ENCODE results near the gene DUS1L.

The DUS1L gene

GRCh38 chr17:82056729-82057621, 8.6 kb downstream of the DUS1L start:
- no peak for DNase-seq (ENCODE audit: extremely low read depth in 1 of 2, low read depth in 1 of 2)

DNA sequence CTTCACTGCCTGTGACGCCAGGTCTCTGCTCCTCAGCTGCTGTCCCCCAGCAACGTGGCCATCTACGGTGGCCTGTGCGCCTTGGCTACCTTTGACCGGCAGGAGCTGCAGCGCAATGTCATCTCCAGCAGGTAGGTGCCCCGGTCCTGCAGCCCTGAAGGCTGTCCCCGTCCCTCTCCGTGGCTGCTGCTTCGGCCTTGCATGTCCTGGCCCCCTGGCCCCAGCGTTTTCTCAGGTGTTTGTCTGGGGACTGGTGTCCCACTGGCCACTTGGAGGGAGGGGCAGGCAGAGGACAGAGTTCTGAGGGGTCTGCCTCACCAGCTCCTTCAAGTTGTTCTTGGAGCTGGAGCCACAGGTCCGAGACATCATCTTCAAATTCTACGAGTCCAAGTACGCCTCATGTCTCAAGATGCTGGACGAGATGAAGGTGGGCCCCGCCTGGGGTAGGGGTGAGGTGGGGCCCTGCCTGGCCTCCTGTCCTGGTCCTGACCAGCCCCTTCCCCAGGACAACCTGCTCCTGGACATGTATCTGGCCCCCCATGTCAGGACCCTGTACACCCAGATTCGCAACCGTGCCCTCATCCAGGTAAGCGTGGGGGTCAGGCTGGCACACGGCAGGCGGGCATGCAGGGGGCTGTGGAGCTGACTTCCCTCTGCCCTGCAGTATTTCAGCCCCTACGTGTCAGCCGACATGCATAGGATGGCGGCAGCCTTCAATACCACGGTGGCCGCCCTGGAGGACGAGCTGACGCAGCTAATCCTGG, 9.5 kb downstream of the DUS1L start:
- no peak for DNase-seq (ENCODE audit: extremely low read depth in 1 of 2, low read depth in 1 of 2)

DNA sequence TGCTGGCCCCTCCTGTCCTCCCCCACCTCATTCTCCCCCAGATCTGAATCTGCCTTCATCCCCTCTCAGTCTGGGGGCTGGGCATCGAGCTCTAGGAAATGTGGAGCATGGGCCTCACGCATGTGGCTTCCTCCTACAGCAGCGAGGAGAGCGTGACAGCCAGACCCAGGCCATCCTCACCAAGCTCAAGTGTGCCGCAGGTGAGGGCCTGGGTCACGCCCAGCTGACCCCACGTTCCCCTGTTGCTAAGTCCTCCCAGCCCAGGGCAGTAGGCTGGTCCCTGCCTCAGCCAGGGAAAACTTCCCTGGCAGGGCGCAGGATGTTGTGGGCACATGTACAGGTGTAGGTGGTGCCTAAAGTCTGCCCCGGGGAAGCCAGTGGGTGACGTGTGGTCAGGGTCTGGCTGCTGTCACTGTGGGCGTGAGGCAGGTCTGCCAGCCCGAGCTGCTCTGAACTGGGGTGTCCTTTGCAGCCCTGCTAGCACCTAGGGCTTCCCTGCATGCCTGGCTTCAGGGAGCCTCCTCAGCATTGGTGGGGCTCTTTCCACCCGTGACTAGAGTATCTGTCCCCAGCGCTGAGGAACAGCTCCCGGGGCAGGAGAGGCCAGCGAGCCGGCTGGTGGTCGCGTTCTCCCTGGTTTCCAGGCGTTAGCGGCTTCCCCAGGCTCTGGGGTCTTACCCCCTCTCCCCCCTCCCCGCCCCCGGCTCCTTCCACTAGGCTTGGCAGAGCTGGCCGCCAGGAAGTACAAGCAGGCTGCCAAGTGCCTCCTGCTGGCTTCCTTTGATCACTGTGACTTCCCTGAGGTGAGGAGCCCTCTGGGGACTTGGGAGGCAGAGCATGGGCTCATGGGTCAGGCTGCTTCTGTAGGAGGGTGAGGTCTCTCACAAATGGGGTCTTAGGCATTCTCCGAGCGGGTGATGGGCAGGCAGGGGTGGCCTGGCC, 10.3 kb downstream of the DUS1L start:
- DNase-seq (ENCODE audit: extremely low read depth in 1 of 2, low read depth in 1 of 2), result no peak

- no peak for DNase-seq (ENCODE audit: extremely low read depth in 1 of 2, low read depth in 1 of 2)
Observed at GRCh38 chr17:82054351-82055022, 11.1 kb downstream of the DUS1L start.

DNA sequence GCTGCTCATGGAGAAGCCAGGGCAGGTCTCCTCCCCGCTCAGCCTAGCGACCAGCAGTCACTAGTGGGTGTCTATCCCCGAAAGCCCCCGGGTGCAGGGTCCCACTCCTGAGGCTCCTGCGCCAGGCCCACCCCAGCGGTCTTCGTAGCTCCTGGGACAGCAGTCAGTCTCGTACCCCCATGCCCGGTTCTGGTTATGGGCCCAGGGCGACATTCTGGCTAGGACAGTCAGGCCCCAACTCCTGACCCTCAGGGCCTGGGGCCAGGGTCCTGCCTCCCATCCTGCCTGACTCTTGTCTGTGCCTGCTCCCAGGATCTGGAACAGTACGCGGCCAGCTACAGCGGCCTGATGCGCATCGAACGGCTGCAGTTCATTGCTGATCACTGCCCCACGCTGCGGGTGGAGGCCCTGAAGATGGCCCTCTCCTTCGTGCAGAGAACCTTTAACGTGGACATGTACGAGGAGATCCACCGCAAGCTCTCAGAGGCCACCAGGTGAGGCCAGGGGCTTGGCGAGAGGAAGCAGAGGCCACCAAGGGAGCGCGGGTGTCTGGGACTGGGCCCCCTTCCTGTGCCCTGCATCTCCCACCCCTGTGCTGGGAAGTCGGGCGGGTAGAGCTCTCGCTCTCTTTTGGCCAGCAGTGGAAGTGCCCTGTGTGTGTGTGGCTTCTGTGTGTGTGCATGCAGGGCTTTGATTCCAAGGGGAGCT, 11.9 kb downstream of the DUS1L start:
- no peak for DNase-seq (ENCODE audit: extremely low read depth in 1 of 2, low read depth in 1 of 2)

DNA sequence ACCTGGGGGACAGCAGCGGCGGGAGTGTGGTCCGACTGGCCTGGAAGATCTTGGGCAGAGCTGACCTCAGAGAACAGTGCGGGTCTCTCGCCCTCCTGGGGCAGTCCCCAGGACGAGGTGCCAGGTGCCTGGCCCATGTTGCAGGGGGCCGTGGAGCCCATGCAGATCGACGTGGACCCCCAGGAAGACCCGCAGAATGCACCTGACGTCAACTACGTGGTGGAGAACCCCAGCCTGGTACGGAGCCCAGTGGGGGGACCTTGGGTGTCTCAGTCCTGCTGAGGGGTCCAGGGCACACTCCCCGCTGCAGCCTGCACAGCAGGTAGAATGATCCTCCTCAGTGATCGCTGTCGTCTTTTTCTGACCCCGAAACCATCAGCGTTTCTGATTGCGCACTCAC, 12.5 kb downstream of the DUS1L start:
- DNase-seq (ENCODE audit: extremely low read depth in 1 of 2, low read depth in 1 of 2), result no peak

- DNase-seq (ENCODE audit: extremely low read depth in 1 of 2, low read depth in 1 of 2), result no peak
Observed at GRCh38 chr17:82052638-82053059, 13.0 kb downstream of the DUS1L start.

GRCh38 chr17:82051776-82052637, 13.6 kb downstream of the DUS1L start, which contains the start of the genes GPS1 and RFNG:
TSS of gene GPS1 (plus strand) at chr17:82051898. CDS start at chr17:82051932, 34 bp downstream.
TSS of gene RFNG (minus strand) at chr17:82051811. CDS start at chr17:82051766, 45 bp downstream.
- peak; percentile 50 to 77 for DNase-seq (ENCODE audit: extremely low read depth in 1 of 2, low read depth in 1 of 2)

DNA sequence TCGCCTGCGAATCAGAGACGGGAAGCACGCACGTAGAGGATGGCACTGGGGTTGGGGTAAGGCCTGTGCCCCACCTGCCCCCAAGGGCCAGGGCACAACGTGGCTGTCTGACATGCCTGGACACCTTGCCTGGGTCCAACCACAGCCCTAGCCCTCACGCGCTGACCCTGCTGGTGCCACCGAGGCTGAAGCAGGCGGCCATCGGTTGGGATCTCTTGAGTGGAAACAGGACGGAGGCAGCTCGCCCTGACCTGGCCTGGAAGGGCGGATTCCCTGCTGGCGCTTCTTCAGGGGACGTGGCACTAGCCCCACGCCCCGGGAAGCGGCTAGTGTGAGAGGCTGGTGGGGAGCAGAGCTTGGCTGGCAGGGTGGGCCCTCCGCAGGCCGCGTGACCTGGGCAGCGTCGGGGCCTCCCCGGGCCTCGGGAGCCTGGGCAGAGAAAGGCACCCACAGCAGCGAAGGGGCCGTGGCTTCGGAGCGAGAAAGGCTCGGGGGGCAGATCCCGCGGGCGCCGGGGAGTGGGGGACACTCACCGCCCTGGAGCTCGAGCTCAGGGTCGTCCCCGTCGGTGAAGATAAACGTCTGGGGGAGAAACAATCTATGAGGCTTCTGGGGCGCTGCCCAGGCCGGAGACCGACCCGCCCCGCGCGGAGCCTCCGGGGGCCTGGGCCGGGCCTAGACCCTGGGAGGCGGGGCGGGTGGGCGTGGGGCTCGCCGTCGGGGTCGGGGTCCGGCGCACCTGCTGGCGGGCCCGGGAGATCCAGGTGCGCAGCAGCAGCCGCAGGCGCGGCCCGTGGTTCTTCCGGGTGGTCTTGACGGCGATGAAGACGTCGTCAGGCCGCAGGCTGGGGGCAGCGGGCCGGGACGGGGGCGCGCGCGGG, 14.6 kb downstream of the DUS1L start:
- DNase-seq (ENCODE audit: extremely low read depth in 1 of 2, low read depth in 1 of 2), result no peak

DNA sequence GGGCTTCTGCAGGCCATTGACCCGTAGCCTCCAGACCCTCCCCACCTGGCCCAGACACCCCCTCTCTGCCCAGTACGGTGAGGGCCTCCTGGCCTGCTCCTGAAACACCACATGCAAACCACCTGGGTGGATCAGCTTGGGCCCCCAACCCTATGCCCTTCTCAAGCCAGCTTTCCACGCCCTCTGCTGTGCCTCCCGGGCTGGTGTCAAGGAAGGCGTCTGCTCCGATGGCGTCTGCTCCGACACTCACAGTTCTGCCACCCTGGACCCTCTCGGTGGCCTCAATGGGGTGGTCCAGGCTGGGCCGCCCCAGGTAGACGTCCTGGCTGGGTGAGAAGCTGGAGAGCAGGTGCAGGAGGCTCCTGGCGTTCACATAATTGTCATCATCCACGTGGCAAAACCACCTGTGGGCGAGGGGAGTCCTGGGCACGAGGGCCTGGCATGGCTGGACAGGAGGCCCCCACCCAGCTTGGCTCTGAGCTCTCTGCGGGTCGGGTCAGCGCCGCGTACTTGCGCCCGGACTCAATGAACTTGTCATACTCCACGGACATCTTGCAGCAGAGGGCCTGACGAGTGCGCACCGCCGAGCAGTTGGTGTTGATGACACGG, 15.3 kb downstream of the DUS1L start:
- DNase-seq (ENCODE audit: extremely low read depth in 1 of 2, low read depth in 1 of 2), result no peak

DNA sequence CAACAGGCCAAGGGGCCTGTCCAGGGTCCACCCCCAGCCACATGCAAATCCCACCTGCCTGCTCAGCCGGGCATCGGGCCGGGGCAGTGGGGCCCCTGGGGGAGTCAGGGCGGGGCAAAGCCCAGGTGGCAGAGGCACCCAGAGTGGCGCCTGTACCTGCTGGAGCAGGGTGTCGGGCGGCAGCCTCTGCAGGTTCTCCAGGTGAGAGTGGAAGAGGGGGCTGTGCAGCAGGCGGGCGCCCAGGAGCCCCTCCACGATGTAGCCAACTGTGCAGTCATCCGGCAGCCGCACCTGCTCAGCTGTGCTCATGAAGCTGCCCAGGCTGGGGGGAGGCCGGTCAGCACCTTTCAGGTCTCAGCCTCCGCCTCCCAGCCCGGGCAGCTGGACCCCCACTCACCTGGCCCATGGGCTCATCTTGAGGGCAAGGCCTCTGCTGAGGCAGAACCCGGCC, 16.1 kb downstream of the DUS1L start:
- no peak for DNase-seq (ENCODE audit: extremely low read depth in 1 of 2, low read depth in 1 of 2)

- DNase-seq (ENCODE audit: extremely low read depth in 1 of 2, low read depth in 1 of 2), result no peak
Observed at GRCh38 chr17:82049106-82049505, 16.5 kb downstream of the DUS1L start.

DNA sequence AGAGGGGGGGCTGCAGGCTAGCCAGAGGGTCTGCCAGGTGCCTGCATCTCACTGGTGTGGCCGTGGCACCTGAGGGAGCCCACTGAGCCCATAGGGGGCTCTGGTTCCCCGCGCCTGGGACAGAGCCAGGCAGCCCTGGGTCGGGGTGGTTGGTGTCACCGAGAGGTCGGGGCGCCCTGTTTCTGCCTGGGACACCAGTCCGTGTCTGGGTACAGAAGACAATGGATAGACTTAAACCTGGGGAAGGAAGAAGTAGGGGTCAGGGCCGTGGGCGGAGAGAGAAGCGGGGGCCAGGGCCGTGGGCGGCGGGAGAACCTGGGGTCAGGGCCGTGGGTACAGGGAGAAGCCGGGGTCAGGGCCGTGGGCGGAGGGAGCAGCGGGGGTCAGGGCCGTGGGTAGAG, 17.0 kb downstream of the DUS1L start:
- no peak for DNase-seq (ENCODE audit: extremely low read depth in 1 of 2, low read depth in 1 of 2)

- DNase-seq (ENCODE audit: extremely low read depth in 1 of 2, low read depth in 1 of 2), result no peak
Observed at GRCh38 chr17:82047914-82048570, 17.6 kb downstream of the DUS1L start.

DNA sequence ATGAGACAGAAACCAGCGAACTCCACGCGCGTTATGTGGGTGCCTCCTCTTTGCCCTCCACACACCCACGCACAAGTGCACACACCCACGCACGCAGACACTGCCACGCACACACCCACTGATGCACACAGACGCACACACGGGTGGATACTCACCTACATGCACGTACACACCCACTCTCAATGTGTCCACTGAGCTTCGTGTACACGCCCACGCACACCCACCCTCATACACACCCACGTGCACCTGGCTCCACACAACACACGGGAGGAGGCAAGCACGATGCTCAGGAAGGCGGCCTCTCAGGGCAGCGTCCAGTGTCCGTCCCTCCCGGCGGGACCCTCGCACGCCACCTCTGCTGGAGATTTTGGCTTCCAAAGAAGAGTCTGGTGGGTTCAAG, 18.2 kb downstream of the DUS1L start:
- no peak for DNase-seq (ENCODE audit: extremely low read depth in 1 of 2, low read depth in 1 of 2)

- no peak for DNase-seq (ENCODE audit: extremely low read depth in 1 of 2, low read depth in 1 of 2)
Observed at GRCh38 chr17:82046903-82047302, 18.7 kb downstream of the DUS1L start.
